SU-DHL-6 (cell line): ENCODE results near the gene MOB3B.

ENCODE experiments used
- H2AFZ ChIP-seq: fragments of 200-600 bp; sonication (generic); 2 replicates; pipeline ENCODE4 v1.6.1; 2014; ENCODE audit warnings: low read depth, mild to moderate bottlenecking, moderate library complexity, mixed read lengths, antibody characterized with exemption, low read length; ENCODE audit not compliant: severe bottlenecking
- H3F3A ChIP-seq: fragments of 200-600 bp; shearing (Covaris generic); 2 replicates; pipeline ENCODE4 v1.6.0; 2016; ENCODE audit warnings: antibody characterized with exemption, mild to moderate bottlenecking; ENCODE audit not compliant: insufficient read depth
- H3K27ac ChIP-seq: fragments of 200-600 bp; sonication (generic); 2 replicates; pipeline ENCODE4 v1.5.1; 2016; ENCODE audit warnings: low read depth, mild to moderate bottlenecking, low read length, moderate library complexity, mixed read lengths
- H3K27me3 ChIP-seq: fragments of 200-600 bp; sonication (generic), shearing (Covaris generic); 2 replicates; pipeline ENCODE4 v1.6.0; 2014; ENCODE audit warnings: mild to moderate bottlenecking, low read length
- H3K36me3 ChIP-seq: fragments of 200-600 bp; sonication (generic); 2 replicates; pipeline ENCODE4 v1.6.1; 2014; ENCODE audit warnings: mild to moderate bottlenecking, low read length, mixed read lengths
- H3K4me2 ChIP-seq: fragments of 300-600, 200-600 bp; shearing (Covaris generic), sonication (generic); 2 replicates; pipeline ENCODE4 v1.6.0; 2014; ENCODE audit warnings: low read length, low read depth, mild to moderate bottlenecking; ENCODE audit not compliant: poor library complexity, severe bottlenecking
- H3K4me3 ChIP-seq: fragments of 200-600 bp; sonication (generic); 2 replicates; pipeline ENCODE4 v1.5.1; 2014; ENCODE audit warnings: antibody characterized with exemption, low read length, mild to moderate bottlenecking, mixed read lengths; ENCODE audit not compliant: insufficient read depth, poor library complexity, severe bottlenecking
- H3K79me2 ChIP-seq: fragments of 200-600 bp; sonication (generic); 2 replicates; pipeline ENCODE4 v1.6.1; 2014; ENCODE audit warnings: mild to moderate bottlenecking, low read length, moderate library complexity; ENCODE audit not compliant: insufficient read depth
- H3K9ac ChIP-seq: fragments of 200-600 bp; sonication (generic); 2 replicates; pipeline ENCODE4 v1.7.0; 2014; ENCODE audit warnings: mild to moderate bottlenecking, low read length
- H3K9me2 ChIP-seq: fragments of 200-600 bp; sonication (generic); replicated peaks from 2 replicates; pipeline ENCODE4 v1.6.1; 2014; ENCODE audit warnings: low read length; ENCODE audit not compliant: insufficient read depth
- H3K9me3 ChIP-seq: fragments of 200-600 bp; sonication (generic); 2 replicates; pipeline ENCODE4 v1.6.1; 2014; ENCODE audit warnings: low read length, mixed read lengths; ENCODE audit not compliant: insufficient read depth
- H4K20me1 ChIP-seq: fragments of 200-600 bp; sonication (generic); 2 replicates; pipeline ENCODE4 v1.6.1; 2014; ENCODE audit warnings: low read depth, mild to moderate bottlenecking, antibody characterized with exemption, low read length, moderate library complexity, mixed read lengths
- EZH2phosphoT487 ChIP-seq: fragments of 200-600 bp; sonication (generic), shearing (Covaris generic); conservative IDR thresholded peaks from 2 replicates; pipeline ENCODE4 v1.6.1; 2018; ENCODE audit warnings: mild to moderate bottlenecking, antibody characterized with exemption, low read length, moderate library complexity, mixed read lengths
- TF ChIP-seq, protein P1 (sequence below): fragments of 200-600 bp; sonication (generic); IDR thresholded peaks from one replicate; pipeline ENCODE4 v1.5.1; 2017; ENCODE audit warnings: antibody characterized with exemption, mild to moderate bottlenecking, low read length, moderate library complexity; ENCODE audit not compliant: insufficient read depth, poor library complexity, severe bottlenecking

MOB3B gene

DNA sequence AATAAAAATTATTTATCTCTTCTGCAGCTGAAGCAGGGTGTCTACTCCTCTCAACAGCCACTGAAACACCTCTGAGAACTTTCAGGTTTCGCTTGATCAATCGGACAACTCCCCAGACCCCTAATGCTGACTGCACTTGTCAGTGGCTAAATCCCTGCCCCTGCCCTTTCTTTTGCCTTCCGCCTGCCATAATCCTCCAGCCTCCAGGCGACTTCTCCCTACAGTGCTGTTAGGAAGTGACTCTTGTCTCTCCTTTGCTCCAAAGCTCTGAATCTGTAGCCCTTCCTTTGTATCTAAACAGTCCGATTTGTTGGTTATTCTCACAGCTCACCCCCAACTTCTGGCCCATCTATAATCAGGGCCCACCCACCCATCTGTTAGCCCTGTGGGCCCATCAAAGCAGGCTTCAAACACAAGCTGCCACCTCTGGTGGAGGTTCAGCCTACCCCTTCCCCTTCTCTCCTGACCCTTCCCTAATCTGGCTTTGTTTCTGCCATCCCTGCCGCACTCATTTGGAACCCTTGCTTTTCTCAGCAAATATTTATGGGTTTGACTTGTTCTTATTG, 59.2 kb downstream of the MOB3B start:
- no peak overlapping the region for H3K4me3 ChIP-seq
- no peaks in the 10 kb centered on the region for H3K36me3 ChIP-seq
- no peaks in the 10 kb centered on the region for H4K20me1 ChIP-seq
- no peaks in the 10 kb centered on the region for H3K27me3 ChIP-seq
- no peak overlapping the region for H2AFZ ChIP-seq
- H3K27ac ChIP-seq, result no peak overlapping the region
- H3K4me2 ChIP-seq, result no peak overlapping the region
- no peaks in the 10 kb centered on the region for H3K9me3 ChIP-seq
- H3K9me2 ChIP-seq, result no peaks in the 10 kb centered on the region
- H3F3A ChIP-seq, result no peaks in the 10 kb centered on the region
- H3K79me2 ChIP-seq, result no peaks in the 10 kb centered on the region
- H3K9ac ChIP-seq, result no peak overlapping the region
- TF ChIP-seq, protein P1, sequence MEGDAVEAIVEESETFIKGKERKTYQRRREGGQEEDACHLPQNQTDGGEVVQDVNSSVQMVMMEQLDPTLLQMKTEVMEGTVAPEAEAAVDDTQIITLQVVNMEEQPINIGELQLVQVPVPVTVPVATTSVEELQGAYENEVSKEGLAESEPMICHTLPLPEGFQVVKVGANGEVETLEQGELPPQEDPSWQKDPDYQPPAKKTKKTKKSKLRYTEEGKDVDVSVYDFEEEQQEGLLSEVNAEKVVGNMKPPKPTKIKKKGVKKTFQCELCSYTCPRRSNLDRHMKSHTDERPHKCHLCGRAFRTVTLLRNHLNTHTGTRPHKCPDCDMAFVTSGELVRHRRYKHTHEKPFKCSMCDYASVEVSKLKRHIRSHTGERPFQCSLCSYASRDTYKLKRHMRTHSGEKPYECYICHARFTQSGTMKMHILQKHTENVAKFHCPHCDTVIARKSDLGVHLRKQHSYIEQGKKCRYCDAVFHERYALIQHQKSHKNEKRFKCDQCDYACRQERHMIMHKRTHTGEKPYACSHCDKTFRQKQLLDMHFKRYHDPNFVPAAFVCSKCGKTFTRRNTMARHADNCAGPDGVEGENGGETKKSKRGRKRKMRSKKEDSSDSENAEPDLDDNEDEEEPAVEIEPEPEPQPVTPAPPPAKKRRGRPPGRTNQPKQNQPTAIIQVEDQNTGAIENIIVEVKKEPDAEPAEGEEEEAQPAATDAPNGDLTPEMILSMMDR, result no peak
- no peak for TF ChIP-seq EZH2phosphoT487

DNA sequence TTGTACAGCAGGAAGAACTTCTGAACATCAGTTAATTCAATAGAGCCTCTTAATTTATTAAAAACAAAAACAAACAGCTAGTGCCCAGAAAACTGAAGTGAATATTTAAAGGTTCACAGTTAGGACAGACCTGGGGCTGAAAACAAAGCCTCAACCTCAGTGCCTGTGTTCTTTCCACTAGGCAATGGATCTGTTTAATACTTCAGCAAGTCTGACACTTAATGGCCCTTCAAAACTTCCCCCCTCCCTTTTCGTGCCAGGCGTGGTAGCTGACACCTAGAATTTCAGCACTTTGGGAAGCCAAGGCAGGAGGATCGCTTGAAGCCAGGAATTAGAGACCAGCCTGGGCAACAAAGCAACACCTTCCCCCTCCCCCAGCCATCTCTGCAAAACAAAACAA, 60.1 kb downstream of the MOB3B start:
- Histone ChIP-seq H4K20me1 (no peaks in the 10 kb centered on the region), H3K9ac (no peak overlapping the region), H3K9me2 (no peaks in the 10 kb centered on the region), H3K9me3 (no peaks in the 10 kb centered on the region), H3F3A (no peaks in the 10 kb centered on the region), H2AFZ (no peak overlapping the region), H3K27ac (no peak overlapping the region), H3K27me3 (no peaks in the 10 kb centered on the region), H3K79me2 (no peaks in the 10 kb centered on the region), H3K36me3 (no peaks in the 10 kb centered on the region), H3K4me2 (no peak overlapping the region), H3K4me3 (no peak overlapping the region)
- no peak for TF ChIP-seq EZH2phosphoT487
- TF ChIP-seq, protein P1, result no peak

DNA sequence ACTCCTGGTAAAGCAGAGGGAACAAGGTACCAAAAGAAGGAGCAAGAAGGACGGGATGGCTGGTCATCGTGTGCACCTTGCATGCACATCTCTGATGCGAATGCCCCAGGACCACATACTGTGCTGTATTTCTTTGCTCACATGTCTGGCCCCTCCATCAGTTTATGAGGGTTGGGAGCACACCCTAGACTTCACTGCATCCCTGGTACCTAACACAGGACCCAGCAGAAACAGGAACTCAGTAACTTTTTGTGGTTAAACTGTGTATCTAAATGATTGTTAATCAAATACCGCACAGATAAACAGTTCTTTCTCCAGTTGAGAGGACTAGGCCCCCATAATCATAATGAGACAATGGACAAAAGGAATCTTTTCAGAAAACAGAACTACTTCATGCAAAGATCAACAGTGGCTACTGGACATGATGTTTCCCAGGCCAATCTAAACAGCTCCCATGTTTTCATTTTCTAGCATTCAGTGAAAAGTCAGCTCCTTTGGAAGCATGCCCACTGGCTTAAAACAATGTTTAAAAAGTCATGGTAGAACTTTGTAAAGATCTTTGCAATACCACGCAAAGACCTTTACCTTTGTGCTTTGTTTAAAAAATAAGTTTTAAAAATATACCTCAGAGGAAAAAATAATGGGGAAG, 61.0 kb downstream of the MOB3B start:
- no peaks in the 10 kb centered on the region for H3F3A ChIP-seq
- H3K27me3 ChIP-seq, result no peaks in the 10 kb centered on the region
- no peaks in the 10 kb centered on the region for H4K20me1 ChIP-seq
- no peak overlapping the region for H2AFZ ChIP-seq
- TF ChIP-seq EZH2phosphoT487, result no peak
- TF ChIP-seq, protein P1, result no peak
- H3K9me3 ChIP-seq, result no peaks in the 10 kb centered on the region
- H3K36me3 ChIP-seq, result no peaks in the 10 kb centered on the region
- no peaks in the 10 kb centered on the region for H3K79me2 ChIP-seq
- no peak overlapping the region for H3K9ac ChIP-seq
- H3K4me2 ChIP-seq, result no peak overlapping the region
- H3K27ac ChIP-seq, result no peak overlapping the region
- no peak overlapping the region for H3K4me3 ChIP-seq
- no peaks in the 10 kb centered on the region for H3K9me2 ChIP-seq
